ENCODE measurements around the gene CALML5. TPM values are rescaled to one million over a fixed set of nuclear protein-coding genes. Genes with fewer than 3 reads are reported as not detected.

CALML5 gene
- total and polyA plus RNA-seq, 2 of the 4 experiments (the other 2 are of a cell fraction): not detected

- peak overlapping the region; percentile 32; the same call in 1 of the 2 replicates for H2BK120ac ChIP-seq (ENCODE audit: low read depth, low read length)
- H3K23ac ChIP-seq (ENCODE audit: low read depth, low read length): no peak overlapping the region; the same call in 1 of the 2 replicates
- H2AK5ac ChIP-seq (ENCODE audit: low read depth, low read length): no peak overlapping the region
- H3K4me1 ChIP-seq (ENCODE audit: control insufficient read depth, insufficient read depth, low read length): peaks cover 10% of the 10 kb centered on the region
- H3K18ac ChIP-seq (ENCODE audit: low read depth, low read length): no peak overlapping the region
- no peak overlapping the region for H2AK9ac ChIP-seq (replicated peaks; ENCODE audit: low read depth, low read length, poor library complexity)
- H2AFZ ChIP-seq (replicated peaks; ENCODE audit: low read length, poor library complexity): no peak overlapping the region
- no peak overlapping the region for H2BK20ac ChIP-seq (ENCODE audit: low read depth, low read length)
- H4K91ac ChIP-seq (ENCODE audit: insufficient read depth, low read depth, low read length): no peak overlapping the region
- POLR2A ChIA-PET (ENCODE audit: unreplicated experiment): no interaction called here
- peak overlapping the region in 1 of 2 experiments; percentile 42; a peak in 1 of 4 replicates for H4K8ac ChIP-seq (ENCODE audit: low read depth in 2 of 2, low read length in 2 of 2)
- no peak overlapping the region for H3K27ac ChIP-seq (ENCODE audit: insufficient read depth, low read length)
- CTCF ChIA-PET: no interaction called here
- no peak overlapping the region for H3K4me3 ChIP-seq (ENCODE audit: insufficient read depth, low read depth, low read length)
- ATAC-seq (ENCODE audit: low read depth): no peak
- no peak overlapping the region for H2BK5ac ChIP-seq (ENCODE audit: low read depth, low read length, poor library complexity, severe bottlenecking)
- H3K9me1 ChIP-seq (ENCODE audit: insufficient read depth, low read length): peaks cover 3% of the 10 kb centered on the region; the same call in 1 of the 2 replicates
- no peak overlapping the region for H4K5ac ChIP-seq (ENCODE audit: low read depth, low read length)
- TF ChIP-seq CTCF (conservative IDR thresholded peaks at IDR 0.05; ENCODE audit: low read depth, low read length) (no peak), NFE2L2 (IDR thresholded peaks at IDR 0.05; ENCODE audit: low read depth, low read length) (no peak), FOS (IDR thresholded peaks at IDR 0.05; ENCODE audit: low read depth, low read length) (no peak), ELK1 (IDR thresholded peaks at IDR 0.05; ENCODE audit: borderline replicate concordance, low read depth, low read length) (no peak), MXI1 (IDR thresholded peaks at IDR 0.05; ENCODE audit: borderline replicate concordance, low read depth, low read length) (no peak), CHD1 (IDR thresholded peaks at IDR 0.05; ENCODE audit: low read depth, low read length) (no peak), RAD21 (IDR thresholded peaks at IDR 0.05; ENCODE audit: low read length) (no peak), CEBPB (IDR thresholded peaks at IDR 0.05; ENCODE audit: low read depth, low read length) (no peak), MAFK (IDR thresholded peaks at IDR 0.05; ENCODE audit: low read depth, low read length) (no peak), POLR2A (IDR thresholded peaks at IDR 0.05; ENCODE audit: low read depth, low read length) (no peak), RCOR1 (IDR thresholded peaks at IDR 0.05; ENCODE audit: insufficient replicate concordance, low read length) (no peak), BHLHE40 (IDR thresholded peaks at IDR 0.05; ENCODE audit: low read depth, low read length) (no peak)
- no TSS peak for BruUV-seq (replicated peaks)
- no peak overlapping the region for H3K4ac ChIP-seq (ENCODE audit: low read depth, low read length)
- peak overlapping the region; percentile 62; the same call in 2 of the 3 replicates for H2BK15ac ChIP-seq (ENCODE audit: low read depth, low read length)
- 100% methylated on average over 2 of the region's 6 CpGs; no CpG with 5 or more reads in 1 of the 2 experiments for WGBS, 2 experiments (ENCODE audit: extremely low coverage in 2 of 2, insufficient read length in 1 of 2)
- H3K79me1 ChIP-seq (ENCODE audit: low read depth in 1 of 2, low read length in 2 of 2): no peaks in the 10 kb centered on the region
- intact Hi-C loops (cut with micrococcal nuclease) (loop anchor here (5.0 kb wide), 1 partner anchor 75 kb away; no protein-coding TSS in a partner anchor), in situ Hi-C loops (cut with MboI; ENCODE audit: low sequenced_read_pairs) (no loop called here), dilution Hi-C loops (cut with HindIII; ENCODE audit: low sequenced_read_pairs, unreplicated experiment) (no loop called here)
- H4K20me1 ChIP-seq (ENCODE audit: insufficient read depth, low read length): no peaks in the 10 kb centered on the region
- no peak overlapping the region for H3K14ac ChIP-seq (replicated peaks; ENCODE audit: low read depth, low read length)
- H3K9ac ChIP-seq (ENCODE audit: low read depth, low read length): no peak overlapping the region
- H3K27me3 ChIP-seq (ENCODE audit: control insufficient read depth, insufficient read depth, low read length): no peaks in the 10 kb centered on the region
- H3K56ac ChIP-seq (ENCODE audit: extremely low read depth, insufficient read depth, low read length): no peak overlapping the region
- peaks cover 1% of the 10 kb centered on the region; the same call in 1 of the 2 replicates for H3K9me3 ChIP-seq (ENCODE audit: control insufficient read depth, insufficient read depth, low read length)
- H3K36me3 ChIP-seq (ENCODE audit: control insufficient read depth, insufficient read depth, low read length): no peaks in the 10 kb centered on the region
- DNase-seq: no peak
- H3K4me2 ChIP-seq (ENCODE audit: low read depth, low read length): no peak overlapping the region
These were observed 38.3 kb upstream of the CALML5 start for GRCh38 chr10:5537684-5538083.

All from IMR-90 (cell line).